ENCODE data around the gene HOXD9. TPM values are rescaled to one million over a fixed set of nuclear protein-coding genes. Genes with fewer than 3 reads are reported as not detected.

Gene HOXD9
- total and polyA plus RNA-seq, 8 donors, result 0.18 to 0.76 (median 0.49) TPM; not detected in 4

- H3K4me1 ChIP-seq, result peaks cover 1 to 16% (median 7%) of the 10 kb centered on the region in 4 donors
- peaks cover 7 to 99% (median 84%) of the 10 kb centered on the region in 3 donors for H3K27me3 ChIP-seq
- H3K36me3 ChIP-seq, result no peaks in the 10 kb centered on the region
- DNase-seq, result peak in 1 of 2 donors; percentile 9
- no peak for TF ChIP-seq EP300 (IDR thresholded peaks at IDR 0.05)
- TF ChIP-seq POLR2A (IDR thresholded peaks at IDR 0.05), result no peak
- no peak for TF ChIP-seq POLR2AphosphoS5 (IDR thresholded peaks at IDR 0.05)
- no peak for TF ChIP-seq CTCF (IDR thresholded peaks at IDR 0.05)
- no peak overlapping the region for H3K4me3 ChIP-seq
- 26 to 40% (median 35%) methylated on average over 4 of the region's 4 CpGs for WGBS, 5 donors
- intact Hi-C loops (cut with DNase I; ENCODE audit: low total_unique reads), result no loop called here
- H3K9me3 ChIP-seq, result no peaks in the 10 kb centered on the region
- no peak overlapping the region for H3K27ac ChIP-seq
Measured at GRCh38 chr2:176145085-176145969, 22.8 kb downstream of the HOXD9 start.

- DNase-seq, result peak in 1 of 2 donors; percentile 9
- intact Hi-C loops (cut with DNase I; ENCODE audit: low total_unique reads), result no loop called here
Measured at GRCh38 chr2:176146101-176146500, 23.6 kb downstream of the HOXD9 start.

GRCh38 chr2:176146645-176147044, 24.1 kb downstream of the HOXD9 start:
- DNase-seq, result no peak
- Histone ChIP-seq H3K9me3 (no peaks in the 10 kb centered on the region), H3K4me3 (no peak overlapping the region), H3K27me3 (peaks cover 14 to 99% (median 88%) of the 10 kb centered on the region in 3 donors), H3K36me3 (no peaks in the 10 kb centered on the region), H3K27ac (no peak overlapping the region), H3K4me1 (peaks cover 0 to 11% (median 1%) of the 10 kb centered on the region in 4 donors)
- no peak for TF ChIP-seq EP300 (IDR thresholded peaks at IDR 0.05)
- TF ChIP-seq CTCF (IDR thresholded peaks at IDR 0.05), result no peak
- TF ChIP-seq POLR2AphosphoS5 (IDR thresholded peaks at IDR 0.05), result no peak
- TF ChIP-seq POLR2A (IDR thresholded peaks at IDR 0.05), result no peak
- intact Hi-C loops (cut with DNase I; ENCODE audit: low total_unique reads), result no loop called here

More at GRCh38 chr2:176146101-176146500, 23.6 kb downstream of the HOXD9 start:
- no peak overlapping the region for H3K4me3 ChIP-seq
- 24 to 39% (median 29%) methylated on average over 6 of the region's 6 CpGs for WGBS, 5 donors
- TF ChIP-seq EP300 (IDR thresholded peaks at IDR 0.05), result no peak
- TF ChIP-seq POLR2A (IDR thresholded peaks at IDR 0.05), result no peak
- no peak for TF ChIP-seq CTCF (IDR thresholded peaks at IDR 0.05)
- TF ChIP-seq POLR2AphosphoS5 (IDR thresholded peaks at IDR 0.05), result no peak
- H3K9me3 ChIP-seq, result no peaks in the 10 kb centered on the region
- H3K4me1 ChIP-seq, result peaks cover 0 to 8% (median 0%) of the 10 kb centered on the region in 4 donors
- H3K36me3 ChIP-seq, result no peaks in the 10 kb centered on the region
- peaks cover 10 to 99% (median 84%) of the 10 kb centered on the region in 3 donors for H3K27me3 ChIP-seq
- no peak overlapping the region for H3K27ac ChIP-seq

- Histone ChIP-seq H3K27me3 (peaks cover 20 to 99% (median 90%) of the 10 kb centered on the region in 3 donors), H3K4me1 (peaks cover 0 to 17% (median 5%) of the 10 kb centered on the region in 4 donors), H3K4me3 (no peak overlapping the region), H3K27ac (no peak overlapping the region), H3K36me3 (no peaks in the 10 kb centered on the region), H3K9me3 (no peaks in the 10 kb centered on the region)
- WGBS, 5 donors, result 15 to 25% (median 23%) methylated on average over 31 to 32 of the region's 32 CpGs
- TF ChIP-seq POLR2A (IDR thresholded peaks at IDR 0.05) (no peak), EP300 (IDR thresholded peaks at IDR 0.05) (no peak), CTCF (IDR thresholded peaks at IDR 0.05) (no peak), POLR2AphosphoS5 (IDR thresholded peaks at IDR 0.05) (no peak)
- intact Hi-C loops (cut with DNase I; ENCODE audit: low total_unique reads), result no loop called here
- peak in 1 of 2 donors; percentile 13 for DNase-seq
Measured at GRCh38 chr2:176147210-176147799, 24.8 kb downstream of the HOXD9 start.

All from stomach (tissue), 9 donors.